ENCODE measurements around the gene PTX3.

Gene PTX3

DNA sequence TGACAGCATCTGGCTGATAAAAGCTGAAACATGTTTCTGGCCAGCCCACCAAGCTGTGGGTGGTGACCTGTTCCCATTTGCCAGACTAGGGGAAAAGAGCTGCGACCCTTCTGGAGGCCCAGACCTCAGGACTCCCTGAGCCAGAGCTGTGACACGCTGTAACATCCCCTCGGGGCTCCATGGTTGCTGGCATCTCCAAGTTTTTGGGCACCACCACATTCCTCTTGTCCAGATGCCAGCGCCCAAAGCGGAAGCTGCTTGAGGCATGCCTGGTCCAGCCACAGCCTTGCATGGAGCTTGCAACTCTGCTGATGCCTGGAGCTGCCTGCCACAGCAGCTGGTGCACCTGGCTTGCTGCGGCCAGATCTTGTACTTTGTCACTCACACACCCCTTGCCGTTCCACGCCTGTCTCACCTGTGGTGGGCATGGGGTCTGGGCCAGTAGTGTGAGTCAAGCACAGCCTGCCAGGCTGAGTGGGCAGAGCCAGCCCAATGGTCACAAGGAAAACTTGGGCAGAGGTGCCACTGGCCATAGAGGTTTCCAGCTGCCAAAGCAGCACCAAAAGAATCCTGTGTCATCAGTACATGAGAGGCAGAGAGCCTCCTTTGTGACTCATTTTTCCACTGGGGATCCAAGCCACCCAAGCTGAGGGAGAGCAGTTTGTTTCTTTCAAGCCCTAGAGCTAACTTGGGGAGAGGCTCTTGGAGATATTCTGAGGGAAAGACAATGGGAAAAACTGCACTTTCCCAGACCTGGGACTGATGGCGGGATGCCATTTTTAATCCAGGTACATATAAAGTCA lies 45.7 kb upstream of the PTX3 start:
- H2AFZ ChIP-seq (ENCODE audit: low read length): no peak overlapping the region
- H3F3A ChIP-seq (ENCODE audit: low read depth): no peaks in the 10 kb centered on the region
- H3K4me1 ChIP-seq (ENCODE audit: insufficient read depth, low read length, poor library complexity, severe bottlenecking): no peaks in the 10 kb centered on the region
- TF ChIP-seq, protein P1, sequence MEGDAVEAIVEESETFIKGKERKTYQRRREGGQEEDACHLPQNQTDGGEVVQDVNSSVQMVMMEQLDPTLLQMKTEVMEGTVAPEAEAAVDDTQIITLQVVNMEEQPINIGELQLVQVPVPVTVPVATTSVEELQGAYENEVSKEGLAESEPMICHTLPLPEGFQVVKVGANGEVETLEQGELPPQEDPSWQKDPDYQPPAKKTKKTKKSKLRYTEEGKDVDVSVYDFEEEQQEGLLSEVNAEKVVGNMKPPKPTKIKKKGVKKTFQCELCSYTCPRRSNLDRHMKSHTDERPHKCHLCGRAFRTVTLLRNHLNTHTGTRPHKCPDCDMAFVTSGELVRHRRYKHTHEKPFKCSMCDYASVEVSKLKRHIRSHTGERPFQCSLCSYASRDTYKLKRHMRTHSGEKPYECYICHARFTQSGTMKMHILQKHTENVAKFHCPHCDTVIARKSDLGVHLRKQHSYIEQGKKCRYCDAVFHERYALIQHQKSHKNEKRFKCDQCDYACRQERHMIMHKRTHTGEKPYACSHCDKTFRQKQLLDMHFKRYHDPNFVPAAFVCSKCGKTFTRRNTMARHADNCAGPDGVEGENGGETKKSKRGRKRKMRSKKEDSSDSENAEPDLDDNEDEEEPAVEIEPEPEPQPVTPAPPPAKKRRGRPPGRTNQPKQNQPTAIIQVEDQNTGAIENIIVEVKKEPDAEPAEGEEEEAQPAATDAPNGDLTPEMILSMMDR (conservative IDR thresholded peaks at IDR 0.05; ENCODE audit: low read length): no peak
- no peak for TF ChIP-seq EZH2phosphoT487 (IDR thresholded peaks at IDR 0.05; ENCODE audit: borderline replicate concordance)
- H3K36me3 ChIP-seq (ENCODE audit: insufficient read depth, low read length): no peaks in the 10 kb centered on the region
- no peaks in the 10 kb centered on the region for H3K27me3 ChIP-seq (ENCODE audit: insufficient read depth, low read length, poor library complexity, severe bottlenecking)
- H4K20me1 ChIP-seq (ENCODE audit: insufficient read depth, low read length, poor library complexity, severe bottlenecking): no peaks in the 10 kb centered on the region
- H3K9ac ChIP-seq (ENCODE audit: low read depth, low read length, poor library complexity, severe bottlenecking): no peak overlapping the region
- H3K4me2 ChIP-seq (ENCODE audit: low read depth, low read length, poor library complexity, severe bottlenecking): no peak overlapping the region
- no peaks in the 10 kb centered on the region for H3K9me2 ChIP-seq (replicated peaks; ENCODE audit: low read depth, low read length)
- no peaks in the 10 kb centered on the region for H3K9me3 ChIP-seq (ENCODE audit: insufficient read depth, low read depth, low read length)
- H3K79me2 ChIP-seq (ENCODE audit: insufficient read depth, low read length): no peaks in the 10 kb centered on the region
- H3K4me3 ChIP-seq (ENCODE audit: low read length, poor library complexity, severe bottlenecking): no peak overlapping the region

DNA sequence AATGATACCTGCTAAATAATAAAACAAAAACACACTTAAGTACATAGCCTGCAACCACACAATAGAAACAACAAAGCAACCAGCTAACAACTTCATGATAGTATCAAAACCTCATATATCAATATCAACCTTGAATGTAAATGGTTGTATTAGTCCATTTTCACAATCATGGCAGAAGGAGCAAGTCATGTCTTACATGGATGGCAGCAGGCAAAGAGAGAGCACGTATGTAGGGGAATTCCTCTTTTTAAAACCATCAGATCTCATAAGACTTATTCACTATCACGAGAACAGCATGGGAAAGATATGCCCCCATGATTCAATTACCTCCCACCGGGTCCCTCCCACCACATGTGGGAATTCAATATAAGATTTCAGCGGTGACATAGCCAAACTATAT lies 44.5 kb upstream of the PTX3 start:
- no peaks in the 10 kb centered on the region for H4K20me1 ChIP-seq (ENCODE audit: insufficient read depth, low read length, poor library complexity, severe bottlenecking)
- H3F3A ChIP-seq (ENCODE audit: low read depth): no peaks in the 10 kb centered on the region
- H3K36me3 ChIP-seq (ENCODE audit: insufficient read depth, low read length): no peaks in the 10 kb centered on the region
- no peaks in the 10 kb centered on the region for H3K9me2 ChIP-seq (replicated peaks; ENCODE audit: low read depth, low read length)
- H3K4me2 ChIP-seq (ENCODE audit: low read depth, low read length, poor library complexity, severe bottlenecking): no peak overlapping the region
- no peaks in the 10 kb centered on the region for H3K27me3 ChIP-seq (ENCODE audit: insufficient read depth, low read length, poor library complexity, severe bottlenecking)
- no peak overlapping the region for H3K9ac ChIP-seq (ENCODE audit: low read depth, low read length, poor library complexity, severe bottlenecking)
- no peaks in the 10 kb centered on the region for H3K4me1 ChIP-seq (ENCODE audit: insufficient read depth, low read length, poor library complexity, severe bottlenecking)
- H3K79me2 ChIP-seq (ENCODE audit: insufficient read depth, low read length): no peaks in the 10 kb centered on the region
- TF ChIP-seq, protein P1 (conservative IDR thresholded peaks at IDR 0.05; ENCODE audit: low read length): no peak
- no peak for TF ChIP-seq EZH2phosphoT487 (IDR thresholded peaks at IDR 0.05; ENCODE audit: borderline replicate concordance)
- no peak overlapping the region for H2AFZ ChIP-seq (ENCODE audit: low read length)
- H3K4me3 ChIP-seq (ENCODE audit: low read length, poor library complexity, severe bottlenecking): no peak overlapping the region
- no peaks in the 10 kb centered on the region for H3K9me3 ChIP-seq (ENCODE audit: insufficient read depth, low read depth, low read length)

DNA sequence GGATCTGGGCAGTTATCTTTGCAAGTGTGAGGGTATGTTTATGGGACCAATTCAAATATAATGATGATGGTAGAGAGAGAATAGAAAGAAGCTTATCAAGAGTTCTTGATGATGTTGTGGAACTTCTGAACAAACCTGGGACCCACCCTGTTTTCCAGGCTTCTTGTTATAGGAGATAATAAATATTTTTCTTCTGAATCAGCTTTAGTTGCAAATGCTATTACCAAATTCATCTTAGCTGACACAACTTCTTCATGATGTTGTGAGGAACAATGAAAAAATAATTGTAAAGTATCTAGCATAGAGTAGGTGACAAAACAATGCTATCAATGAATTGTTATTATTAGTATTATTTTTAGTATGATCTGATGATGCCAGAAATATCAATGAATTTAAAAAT lies 43.5 kb upstream of the PTX3 start:
- Histone ChIP-seq H3K4me3 (ENCODE audit: low read length, poor library complexity, severe bottlenecking) (no peak overlapping the region), H3K9ac (ENCODE audit: low read depth, low read length, poor library complexity, severe bottlenecking) (no peak overlapping the region), H3K9me2 (replicated peaks; ENCODE audit: low read depth, low read length) (no peaks in the 10 kb centered on the region), H3F3A (ENCODE audit: low read depth) (no peaks in the 10 kb centered on the region), H3K27me3 (ENCODE audit: insufficient read depth, low read length, poor library complexity, severe bottlenecking) (no peaks in the 10 kb centered on the region), H3K9me3 (ENCODE audit: insufficient read depth, low read depth, low read length) (no peaks in the 10 kb centered on the region), H4K20me1 (ENCODE audit: insufficient read depth, low read length, poor library complexity, severe bottlenecking) (no peaks in the 10 kb centered on the region), H2AFZ (ENCODE audit: low read length) (no peak overlapping the region), H3K36me3 (ENCODE audit: insufficient read depth, low read length) (no peaks in the 10 kb centered on the region), H3K4me1 (ENCODE audit: insufficient read depth, low read length, poor library complexity, severe bottlenecking) (no peaks in the 10 kb centered on the region), H3K79me2 (ENCODE audit: insufficient read depth, low read length) (no peaks in the 10 kb centered on the region), H3K4me2 (ENCODE audit: low read depth, low read length, poor library complexity, severe bottlenecking) (no peak overlapping the region)
- TF ChIP-seq EZH2phosphoT487 (IDR thresholded peaks at IDR 0.05; ENCODE audit: borderline replicate concordance): no peak
- TF ChIP-seq, protein P1 (conservative IDR thresholded peaks at IDR 0.05; ENCODE audit: low read length): no peak
